Natural killer cell (primary cell): ENCODE results near the gene PDE8B. TPM values are rescaled to one million over a fixed set of nuclear protein-coding genes. Genes with fewer than 3 reads are reported as not detected.

Source experiments
- ATAC-seq, 3 donors: fragments of 150-1000 bp in 2 of 3; fragments of 200-7000 bp in 1 of 3; cut with Tn5 transposase; 1 replicate in 1 of 3; 2 replicates in 2 of 3; pipeline ENCODE4 v1.10.0; 2021; ENCODE audit warnings: mild to moderate bottlenecking in 2 of 3, moderate library complexity in 2 of 3
- DNase-seq, 2 donors: peaks; one replicate each; pipeline versions ENCODE4 v3.0.0 to v3.0.0-alpha.2; 2013 to 2021; ENCODE audit warnings: mixed read lengths in 1 of 2
- H3K27ac ChIP-seq: one replicate; pipeline ENCODE4 v1.5.1; 2013; ENCODE audit warnings: mild to moderate bottlenecking, low read length
- H3K27me3 ChIP-seq: one replicate; pipeline ENCODE4 v1.6.1; 2013; ENCODE audit warnings: low read length; ENCODE audit not compliant: control insufficient read depth, insufficient read depth
- H3K36me3 ChIP-seq: one replicate; pipeline ENCODE4 v1.6.1; 2013; ENCODE audit warnings: low read length; ENCODE audit not compliant: control insufficient read depth, insufficient read depth
- H3K4me1 ChIP-seq: one replicate; pipeline ENCODE4 v1.6.1; 2013; ENCODE audit warnings: low read length; ENCODE audit not compliant: control insufficient read depth, insufficient read depth
- H3K4me3 ChIP-seq: one replicate; pipeline ENCODE4 v1.5.1; 2013; ENCODE audit warnings: low read length
- H3K9me3 ChIP-seq: one replicate; pipeline ENCODE4 v1.6.1; 2013; ENCODE audit warnings: low read length; ENCODE audit not compliant: control insufficient read depth, insufficient read depth
- H3K27ac Mint-ChIP-seq, 2 donors: one replicate each; pipeline ENCODE4 v1.8.0; 2022; ENCODE audit warnings: mild to moderate bottlenecking in 2 of 2, mixed read lengths in 2 of 2, moderate library complexity in 1 of 2
- H3K27me3 Mint-ChIP-seq, 2 donors: one replicate each; pipeline ENCODE4 v1.8.0; 2022; ENCODE audit warnings: low read depth in 2 of 2, mixed read lengths in 2 of 2
- H3K36me3 Mint-ChIP-seq: one replicate; pipeline ENCODE4 v1.8.0; 2022; ENCODE audit warnings: mixed read lengths
- H3K4me1 Mint-ChIP-seq, 2 donors: one replicate each; pipeline ENCODE4 v1.8.0; 2022; ENCODE audit warnings: mixed read lengths in 2 of 2
- H3K4me3 Mint-ChIP-seq: one replicate; pipeline ENCODE4 v1.8.0; 2022; ENCODE audit warnings: mild to moderate bottlenecking, moderate library complexity, mixed read lengths
- H3K9me3 Mint-ChIP-seq, 2 donors: one replicate each; pipeline ENCODE4 v1.8.0; 2022; ENCODE audit warnings: mixed read lengths in 2 of 2
- CTCF ChIP-seq: fragments of 200-600 bp; IDR thresholded peaks from one replicate; pipeline ENCODE4 v1.8.0; 2022; ENCODE audit warnings: antibody characterized with exemption
- WGBS: methylation state at CpG from one replicate; pipeline ENCODE4 v1.1.7; 2013; ENCODE audit warnings: missing lambda C conversion rate; ENCODE audit not compliant: insufficient coverage; 5-methylcytosine and 5-hydroxymethylcytosine counted together
- intact Hi-C: fragments of 100-400 bp; cut with micrococcal nuclease; formaldehyde crosslinking; loops from one replicate; pipeline ENCODE4 v1.14.2; 2022
- total RNA-seq, 4 donors: library from RNA; stranded (reverse); fragments of 120-200 nt in 1 of 4; gene quantifications; one replicate each; pipeline versions ENCODE4 v1.2.3 to v1.2.4, GENCODE V29; 2013 to 2022

The PDE8B gene
- total RNA-seq, 3 donors from 2014 or later (not counting 1 experiment from before 2014, with no cell fraction given) = 0.23 to 0.82 TPM; not detected in 1

GRCh38 chr5:77448831-77449230 lies 238.4 kb downstream of the PDE8B start:
- H3K27ac ChIP-seq = no peak overlapping the region
- intact Hi-C loops = no loop called here
- Mint-ChIP-seq H3K9me3 (peaks cover 4 to 5% of the 10 kb centered on the region in 2 donors), H3K27me3 (no peaks in the 10 kb centered on the region), H3K4me1 (peaks cover 0 to 4% of the 10 kb centered on the region in 2 donors), H3K4me3 (no peak overlapping the region), H3K36me3 (peaks cover 23% of the 10 kb centered on the region), H3K27ac (no peak overlapping the region)
- ATAC-seq (no peak), DNase-seq (no peak)
- 95% methylated on average over 1 of the region's 1 CpG for WGBS
- no peaks in the 10 kb centered on the region for H3K27me3 ChIP-seq
- no peaks in the 10 kb centered on the region for H3K4me1 ChIP-seq
- H3K9me3 ChIP-seq = no peaks in the 10 kb centered on the region
- H3K4me3 ChIP-seq = no peak overlapping the region
- H3K36me3 ChIP-seq = peaks cover 28% of the 10 kb centered on the region
- no peak for TF ChIP-seq CTCF

- Mint-ChIP-seq H3K4me3 (no peak overlapping the region), H3K27ac (no peak overlapping the region), H3K36me3 (peaks cover 23% of the 10 kb centered on the region), H3K9me3 (peaks cover 4 to 5% of the 10 kb centered on the region in 2 donors), H3K4me1 (peaks cover 0 to 4% of the 10 kb centered on the region in 2 donors), H3K27me3 (no peaks in the 10 kb centered on the region)
- no peak for TF ChIP-seq CTCF
- intact Hi-C loops = no loop called here
- ATAC-seq (no peak), DNase-seq (no peak)
- peaks cover 28% of the 10 kb centered on the region for H3K36me3 ChIP-seq
- H3K4me1 ChIP-seq = no peaks in the 10 kb centered on the region
- no peaks in the 10 kb centered on the region for H3K27me3 ChIP-seq
- 50% methylated on average over 1 of the region's 1 CpG for whole genome bisulfite sequencing
- no peaks in the 10 kb centered on the region for H3K9me3 ChIP-seq
- H3K27ac ChIP-seq = no peak overlapping the region
- H3K4me3 ChIP-seq = no peak overlapping the region
These were observed 238.8 kb downstream of the PDE8B start for GRCh38 chr5:77449277-77449676.

- WGBS = 94% methylated on average over 1 of the region's 2 CpGs
- Mint-ChIP-seq H3K4me1 (peaks cover 0 to 4% of the 10 kb centered on the region in 2 donors), H3K9me3 (peaks cover 4 to 5% of the 10 kb centered on the region in 2 donors), H3K27me3 (no peaks in the 10 kb centered on the region), H3K4me3 (no peak overlapping the region), H3K27ac (no peak overlapping the region), H3K36me3 (peaks cover 22% of the 10 kb centered on the region)
- ATAC-seq (no peak), DNase-seq (no peak)
- Histone ChIP-seq H3K36me3 (peaks cover 28% of the 10 kb centered on the region), H3K4me1 (no peaks in the 10 kb centered on the region), H3K27ac (no peak overlapping the region), H3K27me3 (no peaks in the 10 kb centered on the region), H3K4me3 (no peak overlapping the region), H3K9me3 (no peaks in the 10 kb centered on the region)
- intact Hi-C loops = no loop called here
- TF ChIP-seq CTCF = no peak
These were observed 239.5 kb downstream of the PDE8B start for GRCh38 chr5:77449981-77450380.

GRCh38 chr5:77452351-77452750 lies 241.9 kb downstream of the PDE8B start:
- Mint-ChIP-seq H3K4me3 (no peak overlapping the region), H3K36me3 (peaks cover 4% of the 10 kb centered on the region), H3K27me3 (no peaks in the 10 kb centered on the region), H3K4me1 (no peaks in the 10 kb centered on the region), H3K27ac (no peak overlapping the region), H3K9me3 (peaks cover 2% of the 10 kb centered on the region in 2 donors)
- DNase-seq (no peak), ATAC-seq (no peak)
- Histone ChIP-seq H3K4me3 (no peak overlapping the region), H3K27ac (no peak overlapping the region), H3K4me1 (no peaks in the 10 kb centered on the region), H3K36me3 (peaks cover 28% of the 10 kb centered on the region), H3K9me3 (no peaks in the 10 kb centered on the region), H3K27me3 (no peaks in the 10 kb centered on the region)
- WGBS = 100% methylated on average over 1 of the region's 1 CpG
- TF ChIP-seq CTCF = no peak
- intact Hi-C loops = no loop called here
